HEK293 (cell line): Measurements from ENCODE around the gene GJB2.

ENCODE experiments used
- CTCF ChIP-seq: fragments of 450-650 bp; formaldehyde crosslinking; IDR thresholded peaks from 2 replicates; pipeline ENCODE4 v1.5.1; 2016; ENCODE audit warnings: missing biosample characterization, missing genetic modification characterization
- GLIS1 ChIP-seq: fragments of 450-650 bp; formaldehyde crosslinking; IDR thresholded peaks from 2 replicates; pipeline ENCODE4 v1.5.1; 2016; ENCODE audit warnings: missing biosample characterization, missing genetic modification characterization
- PRDM4 ChIP-seq: fragments of 450-650 bp; formaldehyde crosslinking; IDR thresholded peaks from 2 replicates; pipeline ENCODE4 v1.5.1; 2017; ENCODE audit warnings: missing biosample characterization, missing genetic modification characterization
- REST ChIP-seq: fragments of 450-650 bp; formaldehyde crosslinking; IDR thresholded peaks from 2 replicates; pipeline ENCODE4 v1.5.1; 2016; ENCODE audit warnings: missing biosample characterization, missing genetic modification characterization
- ZBTB11 ChIP-seq: fragments of 450-650 bp; formaldehyde crosslinking; conservative IDR thresholded peaks from 2 replicates; pipeline ENCODE4 v1.5.1; 2016; ENCODE audit warnings: low read depth, missing biosample characterization, missing genetic modification characterization
- ZFP3 ChIP-seq: fragments of 450-650 bp; formaldehyde crosslinking; IDR thresholded peaks from 2 replicates; pipeline ENCODE4 v1.5.1; 2016; ENCODE audit warnings: low read depth, missing biosample characterization, missing genetic modification characterization
- ZNF549 ChIP-seq: fragments of 450-650 bp; IDR thresholded peaks from 2 replicates; pipeline ENCODE4 v1.5.1; 2018; ENCODE audit warnings: missing biosample characterization, missing genetic modification characterization, mild to moderate bottlenecking, inconsistent platforms, moderate library complexity

GRCh38 chr13:20165417-20166257 lies 27.1 kb downstream of the GJB2 start:
- TF ChIP-seq REST (tag by site-specific recombination): no peak
- no peak for TF ChIP-seq ZFP3 (tag by site-specific recombination)
- no peak for TF ChIP-seq GLIS1
- no peak for TF ChIP-seq ZNF549 (tag by site-specific recombination)
- TF ChIP-seq ZBTB11 (tag by site-specific recombination): no peak
- no peak for TF ChIP-seq PRDM4 (tag by site-specific recombination)
- TF ChIP-seq CTCF (tag by site-specific recombination): no peak
